Upper lobe of left lung (tissue), 4 donors: Measurements from ENCODE around the gene DLX6.

Experiments
- CTCF ChIP-seq, 6 experiments: fragments of 450-650 bp in 4 of 6; fragments of 200-600 bp in 2 of 6; sonication (generic) in 2 of 6; IDR thresholded peaks; one replicate each; pipeline ENCODE4 v1.5.1; 2016 to 2019; ENCODE audit warnings: antibody characterized with exemption in 6 of 6
- EP300 ChIP-seq, 4 donors: sonication (generic); formaldehyde crosslinking; IDR thresholded peaks; one replicate each; pipeline ENCODE4 v1.5.1; 2017; ENCODE audit warnings: antibody characterized with exemption in 4 of 4, control low read depth in 2 of 4
- POLR2A ChIP-seq, 4 donors: fragments of 450-650 bp; IDR thresholded peaks; one replicate each; pipeline ENCODE4 v1.5.1; 2016 to 2017; ENCODE audit warnings: antibody characterized with exemption in 4 of 4, mild to moderate bottlenecking in 2 of 4

- TF ChIP-seq CTCF (IDR thresholded peaks at IDR 0.05) (no peak), EP300 (IDR thresholded peaks at IDR 0.05) (no peak), POLR2A (IDR thresholded peaks at IDR 0.05) (no peak)
Measured at GRCh38 chr7:96996958-96997511, 8.3 kb upstream of the DLX6 start.
